K562 treated with DMSO at 1 percent for 12 hours (cell line): Measurements from ENCODE around the gene CGA. TPM values are rescaled to one million over a fixed set of nuclear protein-coding genes. Genes with fewer than 3 reads are reported as not detected.

Experiments
- total RNA-seq: library from RNA; unstranded; fragments of 300-600 nt; gene quantifications from 2 replicates; pipeline ENCODE4 v1.2.3, GENCODE V29; 2022; ENCODE audit not compliant: insufficient read depth

The CGA gene
- total RNA-seq, result not detected in 2 replicates

DNA sequence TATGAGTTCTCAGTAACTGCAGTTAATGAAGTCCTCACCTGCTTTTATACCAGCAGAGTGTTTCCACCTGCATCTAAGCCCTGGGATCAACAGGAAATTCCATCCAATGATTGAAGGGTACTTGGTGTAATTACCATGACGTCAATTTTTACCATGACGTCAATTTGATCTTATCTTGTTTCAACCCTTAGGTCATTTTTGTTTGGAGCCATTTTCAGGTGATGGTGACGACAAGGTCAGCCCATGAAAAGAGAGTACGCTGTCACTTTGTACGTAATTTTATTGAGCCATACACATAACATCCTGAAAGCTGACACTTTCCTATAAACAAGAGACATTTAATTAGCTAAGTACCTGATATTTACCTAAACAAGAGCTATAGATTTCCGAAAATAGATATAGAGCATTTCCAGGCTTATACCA, at the start of gene CGA:
CGA (minus strand) TSS at position 20 of the 423 bp plus-strand sequence. CDS start 6,906 bp downstream, outside the sequence.

Other genes with a start within 250 kb of the CGA start
- gene HTR1E, start 157.6 kb downstream of the CGA start, total RNA-seq, result not detected in 2 replicates
- 1.9 and 10.8 TPM in 2 replicates for gene ZNF292, start 60.5 kb upstream of the CGA start, total RNA-seq
- gene SMIM8, start 227.5 kb upstream of the CGA start, total RNA-seq, result 2.0 and 4.2 TPM in 2 replicates
- gene GJB7, start 234.2 kb upstream of the CGA start, total RNA-seq, result not detected in 2 replicates
- gene C6orf163, start 249.7 kb upstream of the CGA start, total RNA-seq, result 1.2 TPM in 1 of 2 replicates, not detected in the other